ENCODE data around the gene RBX1.

RBX1 gene

DNA sequence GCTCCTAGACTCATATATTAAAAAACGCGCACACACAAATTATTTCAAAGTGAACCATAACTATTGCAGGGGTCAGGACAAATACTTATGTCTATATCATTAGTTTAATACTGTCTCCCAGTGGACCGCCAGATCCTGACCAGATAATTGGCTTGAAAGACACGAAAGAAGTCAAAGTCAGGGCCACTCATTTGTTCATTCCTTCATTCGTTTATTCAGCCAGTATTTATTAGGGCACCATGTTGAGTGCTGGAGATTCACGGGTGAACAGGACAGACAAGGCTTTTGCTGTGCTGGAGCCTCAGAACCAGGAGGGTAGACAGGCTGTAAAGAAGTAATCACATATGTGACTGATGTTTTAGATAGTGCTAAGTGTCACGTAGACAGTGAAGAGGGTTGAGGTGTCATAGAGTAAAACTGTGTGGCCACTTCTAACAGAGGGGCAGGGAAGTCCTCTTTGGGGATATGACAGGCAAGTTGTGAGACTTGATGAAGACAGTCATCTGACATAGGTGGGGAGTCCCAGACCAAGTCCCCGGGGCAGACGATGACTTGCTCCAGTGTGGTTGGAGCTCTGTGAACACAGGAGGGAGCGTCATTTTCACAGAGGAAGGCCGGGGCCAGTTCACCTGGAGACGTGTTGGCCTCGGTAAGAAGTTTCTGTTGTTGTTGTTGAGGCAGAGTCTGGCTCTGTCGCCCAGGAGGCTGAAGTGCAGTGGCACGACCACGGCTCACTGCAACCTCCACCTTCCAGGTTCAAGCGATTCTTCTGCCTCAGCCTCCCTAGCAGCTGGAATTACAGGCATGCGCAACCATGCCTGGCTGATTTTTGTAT lies 25.9 kb downstream of the RBX1 start:
- TF ChIP-seq EZH2 (IDR thresholded peaks at IDR 0.05; ENCODE audit: borderline replicate concordance, low read depth, low read length, severe bottlenecking) = no peak
- TF ChIP-seq, protein P1, sequence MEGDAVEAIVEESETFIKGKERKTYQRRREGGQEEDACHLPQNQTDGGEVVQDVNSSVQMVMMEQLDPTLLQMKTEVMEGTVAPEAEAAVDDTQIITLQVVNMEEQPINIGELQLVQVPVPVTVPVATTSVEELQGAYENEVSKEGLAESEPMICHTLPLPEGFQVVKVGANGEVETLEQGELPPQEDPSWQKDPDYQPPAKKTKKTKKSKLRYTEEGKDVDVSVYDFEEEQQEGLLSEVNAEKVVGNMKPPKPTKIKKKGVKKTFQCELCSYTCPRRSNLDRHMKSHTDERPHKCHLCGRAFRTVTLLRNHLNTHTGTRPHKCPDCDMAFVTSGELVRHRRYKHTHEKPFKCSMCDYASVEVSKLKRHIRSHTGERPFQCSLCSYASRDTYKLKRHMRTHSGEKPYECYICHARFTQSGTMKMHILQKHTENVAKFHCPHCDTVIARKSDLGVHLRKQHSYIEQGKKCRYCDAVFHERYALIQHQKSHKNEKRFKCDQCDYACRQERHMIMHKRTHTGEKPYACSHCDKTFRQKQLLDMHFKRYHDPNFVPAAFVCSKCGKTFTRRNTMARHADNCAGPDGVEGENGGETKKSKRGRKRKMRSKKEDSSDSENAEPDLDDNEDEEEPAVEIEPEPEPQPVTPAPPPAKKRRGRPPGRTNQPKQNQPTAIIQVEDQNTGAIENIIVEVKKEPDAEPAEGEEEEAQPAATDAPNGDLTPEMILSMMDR (IDR thresholded peaks at IDR 0.05; ENCODE audit: borderline replicate concordance, extremely low read depth, low read length, poor library complexity, severe bottlenecking) = no peak
- Histone ChIP-seq H3K27me3 (ENCODE audit: insufficient read depth, low read length, poor library complexity) (no peaks in the 10 kb centered on the region), H3K27ac (ENCODE audit: low read length) (no peak overlapping the region), H3K4me2 (ENCODE audit: insufficient read depth, low read length) (no peak overlapping the region), H3K79me2 (ENCODE audit: insufficient read depth, low read length) (no peaks in the 10 kb centered on the region), H3K4me3 (ENCODE audit: low read depth in 1 of 2, low read length in 2 of 2) (no peak overlapping the region), H3K4me1 (ENCODE audit: insufficient read depth, low read length) (no peaks in the 10 kb centered on the region), H4K20me1 (ENCODE audit: insufficient read depth, low read length) (peaks cover 3% of the 10 kb centered on the region; the same call in 1 of the 2 replicates), H3K9ac (ENCODE audit: low read depth, low read length) (no peak overlapping the region), H3K9me3 (ENCODE audit: insufficient read depth, low read length, severe bottlenecking) (no peaks in the 10 kb centered on the region), H2AFZ (ENCODE audit: low read depth, low read length) (no peak overlapping the region), H3K36me3 (ENCODE audit: insufficient read depth, low read length) (peaks cover 9% of the 10 kb centered on the region)
- DNase-seq = no peak
- ATAC-seq (ENCODE audit: insufficient read depth, low read depth) = no peak

DNA sequence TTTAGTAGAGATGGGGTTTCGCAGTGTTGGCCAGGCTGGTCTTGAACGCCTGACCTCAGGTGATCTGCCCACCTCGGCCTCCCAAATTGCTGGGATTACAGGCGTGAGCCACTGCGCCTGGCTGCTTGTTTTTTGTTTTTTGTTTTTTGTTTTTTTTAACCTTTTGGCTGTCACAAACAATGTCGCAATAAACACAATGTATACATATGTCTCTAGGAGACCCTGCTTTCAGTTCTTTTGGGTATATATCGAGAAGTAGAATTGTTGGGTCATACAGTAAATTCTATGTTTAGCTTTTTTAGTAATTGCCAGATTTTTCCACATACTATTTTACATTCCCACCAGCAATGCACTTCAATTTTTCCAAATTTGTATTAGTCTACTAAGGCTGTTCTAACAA lies 28.0 kb downstream of the RBX1 start:
- no peak overlapping the region for H3K27ac ChIP-seq (ENCODE audit: low read length)
- TF ChIP-seq, protein P1 (IDR thresholded peaks at IDR 0.05; ENCODE audit: borderline replicate concordance, extremely low read depth, low read length, poor library complexity, severe bottlenecking) = no peak
- no peak for TF ChIP-seq EZH2 (IDR thresholded peaks at IDR 0.05; ENCODE audit: borderline replicate concordance, low read depth, low read length, severe bottlenecking)
- H3K4me2 ChIP-seq (ENCODE audit: insufficient read depth, low read length) = no peak overlapping the region
- H3K4me1 ChIP-seq (ENCODE audit: insufficient read depth, low read length) = no peaks in the 10 kb centered on the region
- H3K36me3 ChIP-seq (ENCODE audit: insufficient read depth, low read length) = no peaks in the 10 kb centered on the region
- H3K4me3 ChIP-seq (ENCODE audit: low read depth in 1 of 2, low read length in 2 of 2) = no peak overlapping the region
- H3K27me3 ChIP-seq (ENCODE audit: insufficient read depth, low read length, poor library complexity) = no peaks in the 10 kb centered on the region
- H3K9me3 ChIP-seq (ENCODE audit: insufficient read depth, low read length, severe bottlenecking) = no peaks in the 10 kb centered on the region
- H2AFZ ChIP-seq (ENCODE audit: low read depth, low read length) = no peak overlapping the region; the same call in 1 of the 2 replicates
- ATAC-seq (ENCODE audit: insufficient read depth, low read depth) (no peak), DNase-seq (no peak)
- H4K20me1 ChIP-seq (ENCODE audit: insufficient read depth, low read length) = no peaks in the 10 kb centered on the region
- no peak overlapping the region for H3K9ac ChIP-seq (ENCODE audit: low read depth, low read length)
- no peaks in the 10 kb centered on the region for H3K79me2 ChIP-seq (ENCODE audit: insufficient read depth, low read length)

DNA sequence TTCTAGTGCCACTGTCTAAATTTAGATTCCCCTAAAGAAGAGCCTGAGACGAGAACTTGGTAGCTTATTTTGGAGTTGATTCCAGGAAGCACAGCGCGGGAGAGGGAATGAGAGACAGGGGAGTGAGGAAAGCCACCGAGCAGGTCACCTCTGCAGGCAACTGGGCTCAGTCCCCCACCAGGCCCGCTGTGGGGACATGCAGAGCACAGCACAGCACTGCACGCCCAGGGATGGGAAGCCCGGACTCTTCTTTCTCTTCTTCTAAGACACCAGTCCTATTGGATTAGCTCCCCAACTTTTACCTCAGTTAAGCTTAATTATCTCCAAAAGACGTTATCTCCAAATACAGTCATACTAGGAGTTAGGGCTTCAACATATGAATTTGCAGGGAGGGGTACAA lies 28.7 kb downstream of the RBX1 start:
- DNase-seq (no peak), ATAC-seq (ENCODE audit: insufficient read depth, low read depth) (no peak)
- no peaks in the 10 kb centered on the region for H3K27me3 ChIP-seq (ENCODE audit: insufficient read depth, low read length, poor library complexity)
- H3K27ac ChIP-seq (ENCODE audit: low read length) = no peak overlapping the region
- H4K20me1 ChIP-seq (ENCODE audit: insufficient read depth, low read length) = no peaks in the 10 kb centered on the region
- TF ChIP-seq EZH2 (IDR thresholded peaks at IDR 0.05; ENCODE audit: borderline replicate concordance, low read depth, low read length, severe bottlenecking) = no peak
- TF ChIP-seq, protein P1 (IDR thresholded peaks at IDR 0.05; ENCODE audit: borderline replicate concordance, extremely low read depth, low read length, poor library complexity, severe bottlenecking) = no peak
- no peaks in the 10 kb centered on the region for H3K36me3 ChIP-seq (ENCODE audit: insufficient read depth, low read length)
- H3K4me2 ChIP-seq (ENCODE audit: insufficient read depth, low read length) = no peak overlapping the region
- H3K4me1 ChIP-seq (ENCODE audit: insufficient read depth, low read length) = no peaks in the 10 kb centered on the region
- no peak overlapping the region for H2AFZ ChIP-seq (ENCODE audit: low read depth, low read length)
- H3K9ac ChIP-seq (ENCODE audit: low read depth, low read length) = no peak overlapping the region
- no peaks in the 10 kb centered on the region for H3K9me3 ChIP-seq (ENCODE audit: insufficient read depth, low read length, severe bottlenecking)
- no peak overlapping the region for H3K4me3 ChIP-seq (ENCODE audit: low read depth in 1 of 2, low read length in 2 of 2)
- no peaks in the 10 kb centered on the region for H3K79me2 ChIP-seq (ENCODE audit: insufficient read depth, low read length)

Data from DND-41 (cell line).